GM19324 (cell line): ENCODE results near the gene STH.

Experiments
- ATAC-seq: cut with Tn5 transposase; IDR thresholded peaks from one replicate; pipeline ENCODE4 v1.9.1; 2021; ENCODE audit warnings: mild to moderate bottlenecking, moderate library complexity; ENCODE audit not compliant: unreplicated experiment, low FRiP score

The STH gene

GRCh38 chr17:46038937-46039336 is 39.9 kb downstream of the STH start:
- no peak for ATAC-seq

DNA sequence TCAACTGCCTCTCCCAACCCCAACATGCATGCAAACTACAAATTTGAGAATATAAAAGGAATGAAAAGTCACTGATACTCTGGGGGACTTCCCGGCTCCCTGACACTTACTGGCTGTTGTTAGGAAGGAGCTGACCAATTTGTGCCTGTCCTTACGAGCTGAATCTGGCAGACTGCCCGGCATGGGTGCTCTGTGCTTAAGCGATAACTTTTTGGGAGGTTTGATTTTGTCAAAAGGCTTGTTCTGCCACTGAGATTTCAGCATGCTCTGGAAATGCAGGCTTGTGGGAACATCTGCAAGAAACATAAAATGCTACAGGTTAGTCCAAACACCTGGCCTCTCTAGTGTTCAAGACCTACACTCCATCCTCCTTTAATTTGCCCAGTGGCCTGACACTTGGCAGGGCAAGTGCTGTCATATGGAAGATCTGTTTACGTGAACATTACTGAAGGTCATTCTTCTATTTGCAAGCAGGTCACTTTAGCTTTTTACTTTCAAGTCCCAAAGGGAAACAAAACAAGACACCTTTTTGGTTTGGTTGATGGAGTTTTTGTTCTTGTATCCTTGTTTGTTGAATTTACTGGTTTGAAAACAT is 40.6 kb downstream of the STH start:
- no peak for ATAC-seq

GRCh38 chr17:46042246-46042645 is 43.2 kb downstream of the STH start:
- ATAC-seq: no peak

GRCh38 chr17:46042925-46043324 is 43.9 kb downstream of the STH start:
- no peak for ATAC-seq

DNA sequence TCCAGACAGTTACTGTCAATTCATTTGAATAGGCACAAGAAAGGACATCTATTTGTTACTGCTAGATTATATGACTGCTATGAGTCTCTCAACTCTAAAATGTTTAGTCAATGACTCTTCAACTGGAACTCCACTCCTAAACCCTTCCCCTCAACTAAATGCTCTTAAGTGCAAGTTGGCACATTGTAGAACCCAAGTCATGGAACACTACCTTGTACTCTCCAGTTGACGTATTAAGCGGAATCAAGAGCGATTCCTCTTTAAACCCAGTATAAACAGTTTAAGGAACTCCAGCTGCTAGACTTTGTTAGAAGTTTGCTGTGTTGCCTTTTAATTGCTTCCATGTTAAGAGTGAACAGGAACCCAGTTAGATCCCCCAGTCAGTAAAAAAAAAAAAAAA is 44.6 kb downstream of the STH start:
- no peak for ATAC-seq

DNA sequence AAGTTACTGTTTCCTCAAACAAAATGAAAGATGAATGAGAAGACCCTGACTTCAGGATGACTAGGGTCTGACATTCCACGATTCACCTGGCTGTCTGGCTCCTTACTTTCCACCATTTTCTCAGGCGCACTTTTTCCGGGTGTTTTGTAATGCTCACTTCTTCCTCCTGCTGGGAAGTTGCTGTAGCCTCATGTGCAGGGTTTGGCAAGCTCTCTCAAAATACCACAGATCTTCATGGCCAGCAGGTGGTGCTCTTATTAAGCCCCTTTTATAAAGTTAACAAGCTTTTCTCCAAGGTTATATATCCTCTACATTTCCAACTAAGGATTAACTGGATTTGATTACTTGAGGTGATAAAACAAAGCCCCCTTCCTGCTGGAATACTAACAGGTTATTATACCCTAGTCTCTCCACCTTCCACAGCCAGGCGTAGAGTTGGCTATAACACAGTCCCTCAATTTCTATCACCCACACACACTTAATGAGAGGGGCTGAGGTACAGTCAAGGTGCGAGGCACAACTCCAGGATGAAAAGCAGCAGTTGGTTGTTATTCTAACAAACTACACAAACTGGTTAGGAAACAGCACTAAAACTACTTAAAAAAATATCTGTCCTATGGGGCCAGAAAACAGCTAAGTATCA is 45.4 kb downstream of the STH start:
- no peak for ATAC-seq

- no peak for ATAC-seq
Measured at GRCh38 chr17:46044989-46045388, 45.9 kb downstream of the STH start.

DNA sequence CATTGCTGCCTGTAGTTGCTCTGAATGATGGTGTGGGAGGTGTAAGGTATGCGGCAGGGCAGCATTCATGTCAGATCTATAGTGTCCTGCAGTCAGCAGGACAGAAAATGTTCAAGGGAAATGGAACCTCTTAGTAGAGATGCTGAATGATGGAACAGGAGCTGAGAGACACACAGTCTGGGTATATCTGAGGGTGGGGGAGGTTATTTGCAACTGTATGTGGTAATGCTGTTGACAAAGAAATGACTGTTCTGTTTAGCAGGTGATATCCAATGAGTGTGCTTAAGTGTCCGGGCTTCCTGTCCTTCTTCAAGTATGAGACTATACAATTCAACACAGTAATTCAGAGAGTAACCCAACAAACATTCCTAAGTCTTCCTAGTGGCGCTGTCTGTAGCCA is 46.6 kb downstream of the STH start:
- ATAC-seq: no peak

DNA sequence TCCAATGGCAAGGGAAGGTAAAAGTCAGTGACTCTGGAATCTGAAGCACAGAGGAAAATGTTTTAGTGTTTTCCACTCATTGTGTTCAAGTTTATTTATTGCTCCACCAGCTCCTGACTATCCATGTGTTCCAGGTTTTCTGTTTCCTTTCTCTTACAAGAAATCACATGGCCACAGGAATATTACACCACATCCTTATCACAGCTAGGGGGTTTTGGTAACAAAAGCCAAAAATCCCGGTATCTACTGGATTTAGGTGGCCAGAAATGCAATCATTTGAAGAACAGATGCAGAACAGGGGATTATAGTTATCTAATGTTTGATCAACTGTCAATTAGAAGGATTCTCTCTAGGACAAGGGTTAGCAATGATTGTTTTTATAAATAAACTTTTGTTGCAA is 47.9 kb downstream of the STH start:
- ATAC-seq: no peak

DNA sequence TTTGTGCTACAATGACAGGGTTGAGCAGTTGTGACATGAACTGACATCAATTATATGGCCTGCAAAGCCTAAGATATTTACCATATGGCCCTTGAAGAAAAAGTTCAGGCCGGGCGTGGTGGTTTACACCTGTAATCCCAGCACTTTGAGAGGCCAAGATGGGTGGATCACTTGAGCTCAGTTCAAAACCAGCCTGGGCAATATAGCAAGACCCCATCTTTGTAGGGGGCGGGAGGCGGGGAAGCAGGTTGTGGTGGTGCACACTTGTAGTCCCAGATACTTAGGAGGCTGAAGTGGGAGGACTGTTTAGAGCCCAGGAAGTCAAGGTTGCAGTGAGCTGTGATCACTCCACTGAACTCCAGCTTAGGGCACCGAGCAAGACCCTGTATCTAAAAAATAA is 48.3 kb downstream of the STH start:
- no peak for ATAC-seq

GRCh38 chr17:46047856-46048255 is 48.8 kb downstream of the STH start:
- ATAC-seq: no peak
